ENCODE measurements around the gene RIPK3. TPM values are rescaled to one million over a fixed set of nuclear protein-coding genes. Genes with fewer than 3 reads are reported as not detected.
A peak's percentile ranks its signal among the peaks of the same experiment; 100 is the strongest.

RIPK3 gene
- total and polyA plus RNA-seq, 4 donors = 1.0 to 2.9 (median 1.9) TPM

DNA sequence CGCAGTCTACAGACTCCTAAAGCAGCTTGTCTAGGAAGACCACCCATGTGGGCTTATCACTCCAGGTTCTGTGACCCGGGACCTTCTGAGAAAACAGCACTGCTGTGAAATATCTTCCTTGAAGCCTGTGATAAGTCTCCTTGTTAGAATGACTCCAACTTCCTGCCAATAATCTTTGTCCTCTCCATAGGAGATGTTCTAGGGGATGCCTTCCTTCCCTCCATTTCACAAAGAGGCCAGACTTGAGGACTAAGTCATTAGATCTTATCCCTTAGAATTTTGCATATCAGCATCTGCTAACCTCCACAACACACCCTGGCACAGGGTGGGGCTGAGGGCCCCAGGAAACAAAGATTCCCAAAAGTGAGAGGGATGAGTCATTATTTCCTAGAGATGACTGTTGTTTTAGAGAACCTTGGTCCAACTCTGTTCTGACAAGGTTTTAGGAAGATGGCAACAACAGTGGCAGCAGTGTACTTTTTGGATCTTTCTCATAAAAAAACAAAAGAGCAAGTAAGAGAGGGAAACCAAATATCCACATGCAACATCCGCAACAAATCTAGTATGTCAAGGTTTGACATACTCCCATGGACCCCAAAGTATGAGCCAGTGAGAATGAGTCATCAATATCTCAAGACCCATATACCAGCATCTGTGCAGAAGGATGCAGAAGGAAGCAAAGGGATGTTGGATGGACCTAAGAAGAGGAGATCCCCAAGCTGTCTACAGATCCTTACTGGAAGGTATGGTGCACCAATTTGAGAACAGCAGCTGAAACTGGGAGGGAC lies 22.5 kb downstream of the RIPK3 start:
- peaks cover 3 to 6% (median 5%) of the 10 kb centered on the region in 4 donors for H3K4me1 ChIP-seq (ENCODE audit: control insufficient read depth in 4 of 4, insufficient read depth in 4 of 4, low read length in 3 of 4)
- no peak overlapping the region for H3K27ac ChIP-seq (ENCODE audit: low read depth in 1 of 2, low read length in 2 of 2)
- H3K27me3 ChIP-seq (ENCODE audit: control insufficient read depth in 4 of 4, insufficient read depth in 4 of 4, low read length in 3 of 4) = no peaks in the 10 kb centered on the region

DNA sequence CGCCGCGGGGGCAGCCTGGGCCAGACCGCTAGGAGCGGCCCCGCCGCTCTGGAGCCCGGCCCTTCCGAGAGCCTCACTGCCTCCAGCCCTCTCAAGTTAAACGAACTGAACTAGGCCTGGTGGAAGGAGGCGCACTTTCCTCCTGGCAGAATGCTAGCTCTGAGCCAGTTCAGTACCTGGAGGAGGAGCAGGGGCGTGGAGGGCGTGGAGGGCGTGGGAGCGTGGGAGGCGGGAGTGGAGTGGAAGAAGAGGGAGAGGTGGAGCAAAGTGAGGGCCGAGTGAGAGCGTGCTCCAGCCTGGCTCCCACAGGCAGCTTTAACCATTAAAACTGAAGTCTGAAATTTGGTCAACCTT lies 23.2 kb downstream of the RIPK3 start:
- Histone ChIP-seq H3K27ac (ENCODE audit: low read depth in 1 of 2, low read length in 2 of 2) (no peak overlapping the region), H3K9ac (ENCODE audit: low read depth in 1 of 2, low read length in 2 of 2) (no peak overlapping the region), H3K36me3 (ENCODE audit: control insufficient read depth in 4 of 4, insufficient read depth in 3 of 4, low read depth in 1 of 4, low read length in 3 of 4) (no peaks in the 10 kb centered on the region), H3K27me3 (ENCODE audit: control insufficient read depth in 4 of 4, insufficient read depth in 4 of 4, low read length in 3 of 4) (no peaks in the 10 kb centered on the region), H3K4me1 (ENCODE audit: control insufficient read depth in 4 of 4, insufficient read depth in 4 of 4, low read length in 3 of 4) (peaks cover 4 to 14% (median 8%) of the 10 kb centered on the region in 4 donors), H3K9me3 (ENCODE audit: control insufficient read depth in 4 of 4, low read length in 3 of 4) (no peaks in the 10 kb centered on the region), H3K4me3 (ENCODE audit: low read depth in 1 of 3, low read length in 3 of 3) (no peak overlapping the region)
- TF ChIP-seq TAF1 (conservative IDR thresholded peaks at IDR 0.05) = no peak
- TF ChIP-seq, protein P1, sequence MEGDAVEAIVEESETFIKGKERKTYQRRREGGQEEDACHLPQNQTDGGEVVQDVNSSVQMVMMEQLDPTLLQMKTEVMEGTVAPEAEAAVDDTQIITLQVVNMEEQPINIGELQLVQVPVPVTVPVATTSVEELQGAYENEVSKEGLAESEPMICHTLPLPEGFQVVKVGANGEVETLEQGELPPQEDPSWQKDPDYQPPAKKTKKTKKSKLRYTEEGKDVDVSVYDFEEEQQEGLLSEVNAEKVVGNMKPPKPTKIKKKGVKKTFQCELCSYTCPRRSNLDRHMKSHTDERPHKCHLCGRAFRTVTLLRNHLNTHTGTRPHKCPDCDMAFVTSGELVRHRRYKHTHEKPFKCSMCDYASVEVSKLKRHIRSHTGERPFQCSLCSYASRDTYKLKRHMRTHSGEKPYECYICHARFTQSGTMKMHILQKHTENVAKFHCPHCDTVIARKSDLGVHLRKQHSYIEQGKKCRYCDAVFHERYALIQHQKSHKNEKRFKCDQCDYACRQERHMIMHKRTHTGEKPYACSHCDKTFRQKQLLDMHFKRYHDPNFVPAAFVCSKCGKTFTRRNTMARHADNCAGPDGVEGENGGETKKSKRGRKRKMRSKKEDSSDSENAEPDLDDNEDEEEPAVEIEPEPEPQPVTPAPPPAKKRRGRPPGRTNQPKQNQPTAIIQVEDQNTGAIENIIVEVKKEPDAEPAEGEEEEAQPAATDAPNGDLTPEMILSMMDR (IDR thresholded peaks at IDR 0.05; ENCODE audit: low read depth, low read length, missing input control) = no peak
- TF ChIP-seq RXRA (IDR thresholded peaks at IDR 0.05) = no peak
- TF ChIP-seq JUND (IDR thresholded peaks at IDR 0.05) = no peak
- WGBS = 71% methylated on average over 18 of the region's 18 CpGs
- no peak for DNase-seq (ENCODE audit: low spot score)

More for the DNA sequence above, 22.5 kb downstream of the RIPK3 start:
- Histone ChIP-seq H3K9ac (ENCODE audit: low read depth in 1 of 2, low read length in 2 of 2) (no peak overlapping the region), H3K36me3 (ENCODE audit: control insufficient read depth in 4 of 4, insufficient read depth in 3 of 4, low read depth in 1 of 4, low read length in 3 of 4) (no peaks in the 10 kb centered on the region), H3K9me3 (ENCODE audit: control insufficient read depth in 4 of 4, low read length in 3 of 4) (no peaks in the 10 kb centered on the region), H3K4me3 (ENCODE audit: low read depth in 1 of 3, low read length in 3 of 3) (no peak overlapping the region)
- WGBS = 82% methylated on average over 3 of the region's 3 CpGs
- TF ChIP-seq, protein P2, sequence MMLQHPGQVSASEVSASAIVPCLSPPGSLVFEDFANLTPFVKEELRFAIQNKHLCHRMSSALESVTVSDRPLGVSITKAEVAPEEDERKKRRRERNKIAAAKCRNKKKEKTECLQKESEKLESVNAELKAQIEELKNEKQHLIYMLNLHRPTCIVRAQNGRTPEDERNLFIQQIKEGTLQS (IDR thresholded peaks at IDR 0.05) = no peak
- peak in 1 of 2 donors; percentile 29 for TF ChIP-seq JUND (IDR thresholded peaks at IDR 0.05)
- DNase-seq (ENCODE audit: low spot score) = no peak

DNA sequence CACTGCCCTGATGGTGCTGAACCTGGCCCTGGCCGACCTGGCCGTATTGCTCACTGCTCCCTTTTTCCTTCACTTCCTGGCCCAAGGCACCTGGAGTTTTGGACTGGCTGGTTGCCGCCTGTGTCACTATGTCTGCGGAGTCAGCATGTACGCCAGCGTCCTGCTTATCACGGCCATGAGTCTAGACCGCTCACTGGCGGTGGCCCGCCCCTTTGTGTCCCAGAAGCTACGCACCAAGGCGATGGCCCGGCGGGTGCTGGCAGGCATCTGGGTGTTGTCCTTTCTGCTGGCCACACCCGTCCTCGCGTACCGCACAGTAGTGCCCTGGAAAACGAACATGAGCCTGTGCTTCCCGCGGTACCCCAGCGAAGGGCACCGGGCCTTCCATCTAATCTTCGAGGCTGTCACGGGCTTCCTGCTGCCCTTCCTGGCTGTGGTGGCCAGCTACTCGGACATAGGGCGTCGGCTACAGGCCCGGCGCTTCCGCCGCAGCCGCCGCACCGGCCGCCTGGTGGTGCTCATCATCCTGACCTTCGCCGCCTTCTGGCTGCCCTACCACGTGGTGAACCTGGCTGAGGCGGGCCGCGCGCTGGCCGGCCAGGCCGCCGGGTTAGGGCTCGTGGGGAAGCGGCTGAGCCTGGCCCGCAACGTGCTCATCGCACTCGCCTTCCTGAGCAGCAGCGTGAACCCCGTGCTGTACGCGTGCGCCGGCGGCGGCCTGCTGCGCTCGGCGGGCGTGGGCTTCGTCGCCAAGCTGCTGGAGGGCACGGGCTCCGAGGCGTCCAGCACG lies 23.8 kb downstream of the RIPK3 start:
- Histone ChIP-seq H3K4me1 (ENCODE audit: control insufficient read depth in 4 of 4, insufficient read depth in 4 of 4, low read length in 3 of 4) (peaks cover 6 to 20% (median 12%) of the 10 kb centered on the region in 4 donors), H3K9me3 (ENCODE audit: control insufficient read depth in 4 of 4, low read length in 3 of 4) (no peaks in the 10 kb centered on the region), H3K27ac (ENCODE audit: low read depth in 1 of 2, low read length in 2 of 2) (peak overlapping the region; percentile 4 to 21), H3K27me3 (ENCODE audit: control insufficient read depth in 4 of 4, insufficient read depth in 4 of 4, low read length in 3 of 4) (no peaks in the 10 kb centered on the region), H3K4me3 (ENCODE audit: low read depth in 1 of 3, low read length in 3 of 3) (no peak overlapping the region), H3K36me3 (ENCODE audit: control insufficient read depth in 4 of 4, insufficient read depth in 3 of 4, low read depth in 1 of 4, low read length in 3 of 4) (no peaks in the 10 kb centered on the region), H3K9ac (ENCODE audit: low read depth in 1 of 2, low read length in 2 of 2) (no peak overlapping the region)
- 40% methylated on average over 70 of the region's 70 CpGs for WGBS
- peak; percentile 63 for DNase-seq (ENCODE audit: low spot score)
- TF ChIP-seq, protein P2 (IDR thresholded peaks at IDR 0.05) = no peak
- TF ChIP-seq HNF4G (IDR thresholded peaks at IDR 0.05) = no peak
- TF ChIP-seq FOXA1 (IDR thresholded peaks at IDR 0.05) = no peak
- TF ChIP-seq, protein P3, sequence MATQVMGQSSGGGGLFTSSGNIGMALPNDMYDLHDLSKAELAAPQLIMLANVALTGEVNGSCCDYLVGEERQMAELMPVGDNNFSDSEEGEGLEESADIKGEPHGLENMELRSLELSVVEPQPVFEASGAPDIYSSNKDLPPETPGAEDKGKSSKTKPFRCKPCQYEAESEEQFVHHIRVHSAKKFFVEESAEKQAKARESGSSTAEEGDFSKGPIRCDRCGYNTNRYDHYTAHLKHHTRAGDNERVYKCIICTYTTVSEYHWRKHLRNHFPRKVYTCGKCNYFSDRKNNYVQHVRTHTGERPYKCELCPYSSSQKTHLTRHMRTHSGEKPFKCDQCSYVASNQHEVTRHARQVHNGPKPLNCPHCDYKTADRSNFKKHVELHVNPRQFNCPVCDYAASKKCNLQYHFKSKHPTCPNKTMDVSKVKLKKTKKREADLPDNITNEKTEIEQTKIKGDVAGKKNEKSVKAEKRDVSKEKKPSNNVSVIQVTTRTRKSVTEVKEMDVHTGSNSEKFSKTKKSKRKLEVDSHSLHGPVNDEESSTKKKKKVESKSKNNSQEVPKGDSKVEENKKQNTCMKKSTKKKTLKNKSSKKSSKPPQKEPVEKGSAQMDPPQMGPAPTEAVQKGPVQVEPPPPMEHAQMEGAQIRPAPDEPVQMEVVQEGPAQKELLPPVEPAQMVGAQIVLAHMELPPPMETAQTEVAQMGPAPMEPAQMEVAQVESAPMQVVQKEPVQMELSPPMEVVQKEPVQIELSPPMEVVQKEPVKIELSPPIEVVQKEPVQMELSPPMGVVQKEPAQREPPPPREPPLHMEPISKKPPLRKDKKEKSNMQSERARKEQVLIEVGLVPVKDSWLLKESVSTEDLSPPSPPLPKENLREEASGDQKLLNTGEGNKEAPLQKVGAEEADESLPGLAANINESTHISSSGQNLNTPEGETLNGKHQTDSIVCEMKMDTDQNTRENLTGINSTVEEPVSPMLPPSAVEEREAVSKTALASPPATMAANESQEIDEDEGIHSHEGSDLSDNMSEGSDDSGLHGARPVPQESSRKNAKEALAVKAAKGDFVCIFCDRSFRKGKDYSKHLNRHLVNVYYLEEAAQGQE (IDR thresholded peaks at IDR 0.05) = no peak
- TF ChIP-seq, protein P4, sequence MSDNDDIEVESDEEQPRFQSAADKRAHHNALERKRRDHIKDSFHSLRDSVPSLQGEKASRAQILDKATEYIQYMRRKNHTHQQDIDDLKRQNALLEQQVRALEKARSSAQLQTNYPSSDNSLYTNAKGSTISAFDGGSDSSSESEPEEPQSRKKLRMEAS (IDR thresholded peaks at IDR 0.05) = no peak
- no peak for TF ChIP-seq YY1 (IDR thresholded peaks at IDR 0.05)
- no peak for TF ChIP-seq GABPA (IDR thresholded peaks at IDR 0.05 in 1 of 2, conservative IDR thresholded peaks at IDR 0.05 in 1 of 2)
- TF ChIP-seq RXRA (IDR thresholded peaks at IDR 0.05) = no peak
- TF ChIP-seq HNF4A (conservative IDR thresholded peaks at IDR 0.05) = no peak
- no peak for TF ChIP-seq FOXA2 (IDR thresholded peaks at IDR 0.05)
- no peak for TF ChIP-seq JUND (IDR thresholded peaks at IDR 0.05)
- no peak for TF ChIP-seq TAF1 (conservative IDR thresholded peaks at IDR 0.05)
- peak; percentile 55 for TF ChIP-seq SP1 (IDR thresholded peaks at IDR 0.05)
- TF ChIP-seq, protein P5, sequence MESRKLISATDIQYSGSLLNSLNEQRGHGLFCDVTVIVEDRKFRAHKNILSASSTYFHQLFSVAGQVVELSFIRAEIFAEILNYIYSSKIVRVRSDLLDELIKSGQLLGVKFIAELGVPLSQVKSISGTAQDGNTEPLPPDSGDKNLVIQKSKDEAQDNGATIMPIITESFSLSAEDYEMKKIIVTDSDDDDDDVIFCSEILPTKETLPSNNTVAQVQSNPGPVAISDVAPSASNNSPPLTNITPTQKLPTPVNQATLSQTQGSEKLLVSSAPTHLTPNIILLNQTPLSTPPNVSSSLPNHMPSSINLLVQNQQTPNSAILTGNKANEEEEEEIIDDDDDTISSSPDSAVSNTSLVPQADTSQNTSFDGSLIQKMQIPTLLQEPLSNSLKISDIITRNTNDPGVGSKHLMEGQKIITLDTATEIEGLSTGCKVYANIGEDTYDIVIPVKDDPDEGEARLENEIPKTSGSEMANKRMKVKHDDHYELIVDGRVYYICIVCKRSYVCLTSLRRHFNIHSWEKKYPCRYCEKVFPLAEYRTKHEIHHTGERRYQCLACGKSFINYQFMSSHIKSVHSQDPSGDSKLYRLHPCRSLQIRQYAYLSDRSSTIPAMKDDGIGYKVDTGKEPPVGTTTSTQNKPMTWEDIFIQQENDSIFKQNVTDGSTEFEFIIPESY (IDR thresholded peaks at IDR 0.05) = no peak
- TF ChIP-seq RAD21 (IDR thresholded peaks at IDR 0.05) = peak in 1 of 2 donors; percentile 39
- peak; percentile 50 for TF ChIP-seq NR2F2 (IDR thresholded peaks at IDR 0.05)

All from liver (tissue), 9 donors.